SK-N-SH (cell line): ENCODE results near the gene BRS3. TPM values are rescaled to one million over a fixed set of nuclear protein-coding genes. Genes with fewer than 3 reads are reported as not detected.

Source experiments
- CTCF ChIA-PET: fragments of 300-600, 350-600 bp; formaldehyde crosslinking; extraction: SDS; loops from one replicate; lab custom pipeline; 2021; lab: Yijun Ruan, JAX
- POLR2A ChIA-PET: fragments of 350-600 bp; sonication (Branson Sonifier 250); formaldehyde crosslinking; extraction: SDS; loops from one replicate; lab custom pipeline; 2020; ENCODE audit warnings: antibody characterized with exemption, inconsistent platforms; lab: Yijun Ruan, JAX
- DNase-seq: peaks from one replicate; pipeline ENCODE4 v3.0.0; 2012
- H2AFZ ChIP-seq: fragments of 200-600 bp; sonication (generic); 2 replicates; pipeline ENCODE4 v1.8.1; 2016; ENCODE audit warnings: antibody characterized with exemption, mild to moderate bottlenecking, low read depth
- H3F3A ChIP-seq: fragments of 200-600 bp; sonication (generic); replicated peaks from 2 replicates; pipeline ENCODE3; 2016; ENCODE audit warnings: antibody characterized with exemption, mild to moderate bottlenecking; ENCODE audit not compliant: insufficient read depth
- H3K27ac ChIP-seq, 2 experiments: fragments of 200-500 bp in 1 of 2; fragments of 200-600 bp in 1 of 2; sonication (Bioruptor generic) in 1 of 2; sonication (generic), shearing (Covaris generic) in 1 of 2; 2 replicates each; pipeline versions ENCODE4 v1.5.1 to v1.6.1; 2014 to 2016; ENCODE audit warnings: low read depth in 2 of 2, inconsistent platforms in 1 of 2, low read length in 1 of 2, mild to moderate bottlenecking in 1 of 2, mixed read lengths in 1 of 2
- H3K27me3 ChIP-seq: fragments of 200-600 bp; sonication (generic), shearing (Covaris generic); 2 replicates; pipeline ENCODE4 v1.6.1; 2016; ENCODE audit warnings: mixed run types; ENCODE audit not compliant: insufficient read depth
- H3K36me3 ChIP-seq, 2 experiments: fragments of 200-500 bp in 1 of 2; fragments of 200-600 bp in 1 of 2; sonication (Bioruptor generic) in 1 of 2; sonication (generic) in 1 of 2; replicated peaks in 1 of 2; 2 replicates each; pipeline versions ENCODE3 to v1.5.1; 2014 to 2016; ENCODE audit warnings: low read length in 1 of 2, mild to moderate bottlenecking in 1 of 2; ENCODE audit not compliant: insufficient read depth in 2 of 2, control insufficient read depth in 1 of 2
- H3K4me1 ChIP-seq, 2 experiments: fragments of 200-500 bp in 1 of 2; fragments of 200-600 bp in 1 of 2; sonication (Bioruptor generic) in 1 of 2; sonication (generic), shearing (Covaris generic) in 1 of 2; 2 replicates each; pipeline versions ENCODE4 v1.5.1 to v1.6.1; 2014 to 2016; ENCODE audit warnings: low read depth in 1 of 2, low read length in 1 of 2, mixed run types in 1 of 2; ENCODE audit not compliant: insufficient read depth in 2 of 2, control insufficient read depth in 1 of 2
- H3K4me2 ChIP-seq: fragments of 200-600 bp; sonication (generic), shearing (Covaris generic); 2 replicates; pipeline ENCODE4 v1.6.1; 2017; ENCODE audit warnings: mixed run types
- H3K4me3 ChIP-seq, 2 experiments: fragments of 200-500 bp in 1 of 2; fragments of 200-600 bp in 1 of 2; sonication (Bioruptor generic) in 1 of 2; sonication (generic), shearing (Covaris generic) in 1 of 2; 2 replicates each; pipeline versions ENCODE4 v1.5.1 to v1.8.1; 2014 to 2016; ENCODE audit warnings: low read depth in 2 of 2, inconsistent platforms in 1 of 2, low read length in 1 of 2, mild to moderate bottlenecking in 1 of 2, mixed read lengths in 1 of 2, moderate library complexity in 1 of 2
- H3K79me2 ChIP-seq: fragments of 200-600 bp; sonication (generic); 2 replicates; pipeline ENCODE4 v1.8.1; 2017; ENCODE audit warnings: mild to moderate bottlenecking; ENCODE audit not compliant: insufficient read depth
- H3K9ac ChIP-seq: fragments of 200-600 bp; sonication (generic); 2 replicates; pipeline ENCODE4 v1.6.1; 2017; ENCODE audit warnings: mixed run types
- H3K9me2 ChIP-seq: fragments of 200-600 bp; sonication (generic); 2 replicates; pipeline ENCODE4 v1.6.1; 2017; ENCODE audit warnings: mixed run types
- H3K9me3 ChIP-seq: fragments of 200-600 bp; sonication (generic); 2 replicates; pipeline ENCODE4 v1.6.1; 2017; ENCODE audit warnings: mixed run types, mild to moderate bottlenecking, moderate library complexity
- H4K20me1 ChIP-seq: fragments of 200-600 bp; sonication (generic); 2 replicates; pipeline ENCODE4 v1.6.1; 2017; ENCODE audit warnings: mild to moderate bottlenecking, mixed run types; ENCODE audit not compliant: insufficient read depth
- CTCF ChIP-seq: fragments of 200-600 bp; sonication (generic); IDR thresholded peaks from 2 replicates; pipeline ENCODE4 v1.6.1; 2017; ENCODE audit warnings: antibody characterized with exemption, mild to moderate bottlenecking, moderate library complexity
- ELF1 ChIP-seq: IDR thresholded peaks from 2 replicates; pipeline ENCODE4 v1.4.0; 2012
- EP300 ChIP-seq, 2 experiments: IDR thresholded peaks; 2 replicates each; pipeline versions ENCODE4 v1.4.0 to v1.6.1; 2012; ENCODE audit warnings: borderline replicate concordance in 1 of 2, low read depth in 1 of 2, low read length in 1 of 2
- EZH2phosphoT487 ChIP-seq: fragments of 200-600 bp; sonication (generic); IDR thresholded peaks from 2 replicates; pipeline ENCODE4 v1.6.1; 2017; ENCODE audit warnings: low read depth, mixed run types, mild to moderate bottlenecking, antibody characterized with exemption, moderate library complexity, borderline replicate concordance
- FOSL2 ChIP-seq: IDR thresholded peaks from 2 replicates; pipeline ENCODE4 v1.4.0; 2012; ENCODE audit warnings: low read depth, mild to moderate bottlenecking, moderate library complexity, borderline replicate concordance
- FOXJ3 ChIP-seq: sonication (generic); formaldehyde crosslinking; IDR thresholded peaks from 2 replicates; pipeline ENCODE4 v1.5.1; 2020; ENCODE audit warnings: mild to moderate bottlenecking, missing genetic modification reagents
- FOXM1 ChIP-seq: IDR thresholded peaks from 2 replicates; pipeline ENCODE4 v1.4.0; 2012; ENCODE audit warnings: low read depth, mild to moderate bottlenecking
- GABPA ChIP-seq: IDR thresholded peaks from 2 replicates; pipeline ENCODE4 v1.4.0; 2012; ENCODE audit warnings: low read depth, mild to moderate bottlenecking
- MEF2A ChIP-seq: IDR thresholded peaks from 2 replicates; pipeline ENCODE4 v1.4.0; 2012; ENCODE audit warnings: low read depth, borderline replicate concordance
- MXI1 ChIP-seq: IDR thresholded peaks from 2 replicates; pipeline ENCODE4 v1.6.1; 2012; ENCODE audit warnings: mild to moderate bottlenecking, low read depth, low read length, improper control_type of control experiment
- NRF1 ChIP-seq: IDR thresholded peaks from 2 replicates; pipeline ENCODE4 v1.6.1; 2012; ENCODE audit warnings: low read depth, mild to moderate bottlenecking, low read length
- POLR2AphosphoS5 ChIP-seq: IDR thresholded peaks from 2 replicates; pipeline ENCODE4 v1.6.1; 2012; ENCODE audit warnings: low read depth, low read length
- RAD21 ChIP-seq: IDR thresholded peaks from 2 replicates; pipeline ENCODE4 v1.6.1; 2012; ENCODE audit warnings: mild to moderate bottlenecking, low read length
- RCOR1 ChIP-seq: fragments of 150-350 bp; IDR thresholded peaks from 2 replicates; pipeline ENCODE4 v1.6.1; 2017; ENCODE audit warnings: antibody characterized with exemption, low read length
- SMC3 ChIP-seq: IDR thresholded peaks from 2 replicates; pipeline ENCODE4 v1.6.1; 2012; ENCODE audit warnings: low read depth, low read length, improper control_type of control experiment
- TAF1 ChIP-seq: IDR thresholded peaks from 2 replicates; pipeline ENCODE4 v1.6.1; 2012; ENCODE audit warnings: low read depth, mild to moderate bottlenecking, low read length, moderate library complexity, borderline replicate concordance
- TCF12 ChIP-seq: IDR thresholded peaks from 2 replicates; pipeline ENCODE4 v1.4.0; 2012
- TEAD4 ChIP-seq: IDR thresholded peaks from 2 replicates; pipeline ENCODE4 v1.4.0; 2012; ENCODE audit warnings: mild to moderate bottlenecking, borderline replicate concordance; ENCODE audit not compliant: insufficient read depth
- YY1 ChIP-seq: IDR thresholded peaks from 2 replicates; pipeline ENCODE4 v1.4.0; 2012; ENCODE audit warnings: low read depth, mild to moderate bottlenecking
- WGBS: methylation state at CpG from one replicate; pipeline ENCODE4 v1.1.6; 2017; ENCODE audit warnings: low lambda C conversion rate; 5-methylcytosine and 5-hydroxymethylcytosine counted together
- polyA plus RNA-seq, 3 experiments: library from polyadenylated mRNA; depleted of rRNA; stranded (reverse); fragments of >200 nt; gene quantifications; 2 replicates each; pipeline ENCODE4 v1.2.3, GENCODE V29; 2012
- TF ChIP-seq, protein P1 (sequence below): IDR thresholded peaks from 2 replicates; pipeline ENCODE4; 2012

BRS3 gene
- polyA plus RNA-seq, 1 of the 3 experiments (the other 2 are of a cell fraction): not detected

GRCh38 chrX:136477026-136477425 is 10.7 kb upstream of the BRS3 start:
- Histone ChIP-seq H2AFZ (no peak overlapping the region), H3K27me3 (no peaks in the 10 kb centered on the region; the same call in 1 of the 2 replicates), H3K4me1 (no peaks in the 10 kb centered on the region), H3K27ac (no peak overlapping the region), H3K4me3 (no peak overlapping the region), H3K36me3 (no peaks in the 10 kb centered on the region), H3K9me2 (no peaks in the 10 kb centered on the region), H4K20me1 (no peaks in the 10 kb centered on the region), H3K79me2 (no peaks in the 10 kb centered on the region), H3F3A (no peaks in the 10 kb centered on the region), H3K9ac (no peak overlapping the region), H3K4me2 (no peak overlapping the region), H3K9me3 (no peaks in the 10 kb centered on the region)
- peak; percentile 5 for DNase-seq
- POLR2A ChIA-PET: no interaction called here
- CTCF ChIA-PET: interaction anchor here (1.3 kb wide), 1 partner anchor 218 kb away, joined by 4 read pairs; no protein-coding TSS in a partner anchor
- 21% methylated on average over 2 of the region's 2 CpGs for WGBS
- TF ChIP-seq EZH2phosphoT487 (no peak), FOXM1 (no peak), TAF1 (no peak), RAD21 (no peak), FOXJ3 (CRISPR knock-in tag) (no peak), TCF12 (no peak), SMC3 (no peak), ELF1 (no peak), RCOR1 (no peak), CTCF (no peak; the same call in 1 of the 2 replicates)

DNA sequence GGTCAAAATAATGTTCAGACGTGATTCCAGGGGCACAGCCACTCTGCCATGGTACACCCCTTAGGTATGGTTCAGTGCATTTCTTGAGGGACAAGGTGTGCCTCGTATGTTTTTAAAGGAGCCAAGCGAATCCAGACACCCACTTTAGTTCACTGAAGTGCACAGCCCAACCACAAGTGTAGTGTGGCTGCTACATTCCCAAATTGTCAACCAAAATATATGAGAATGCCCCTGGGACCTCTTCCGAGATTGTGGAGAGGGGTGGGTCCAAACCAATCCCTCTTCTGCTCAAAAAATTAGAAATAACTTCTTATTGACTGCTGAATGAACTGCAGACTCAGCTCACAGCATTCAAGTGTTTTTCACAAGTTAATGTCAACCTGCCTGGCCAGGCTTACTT is 7.4 kb upstream of the BRS3 start:
- 0 out of 2 replicates have a peak, but pooled peaks cover 3% of the 10 kb centered on the region for H3K27me3 ChIP-seq
- no peak for DNase-seq

More for the DNA sequence above, 7.4 kb upstream of the BRS3 start:
- ChIA-PET POLR2A (no interaction called here), CTCF (interaction anchor here (1.0 kb wide), 1 partner anchor 452 kb away, joined by 3 read pairs; no protein-coding TSS in a partner anchor)
- WGBS: 12% methylated on average over 4 of the region's 4 CpGs
- Histone ChIP-seq H3K4me3 (no peak overlapping the region), H2AFZ (no peak overlapping the region), H3K4me2 (no peak overlapping the region), H3K79me2 (no peaks in the 10 kb centered on the region), H3K27ac (no peak overlapping the region), H3K9me3 (no peaks in the 10 kb centered on the region), H3K36me3 (no peaks in the 10 kb centered on the region), H3F3A (no peaks in the 10 kb centered on the region), H3K9me2 (no peaks in the 10 kb centered on the region), H4K20me1 (no peaks in the 10 kb centered on the region), H3K9ac (no peak overlapping the region), H3K4me1 (no peaks in the 10 kb centered on the region)
- TF ChIP-seq, protein P1, sequence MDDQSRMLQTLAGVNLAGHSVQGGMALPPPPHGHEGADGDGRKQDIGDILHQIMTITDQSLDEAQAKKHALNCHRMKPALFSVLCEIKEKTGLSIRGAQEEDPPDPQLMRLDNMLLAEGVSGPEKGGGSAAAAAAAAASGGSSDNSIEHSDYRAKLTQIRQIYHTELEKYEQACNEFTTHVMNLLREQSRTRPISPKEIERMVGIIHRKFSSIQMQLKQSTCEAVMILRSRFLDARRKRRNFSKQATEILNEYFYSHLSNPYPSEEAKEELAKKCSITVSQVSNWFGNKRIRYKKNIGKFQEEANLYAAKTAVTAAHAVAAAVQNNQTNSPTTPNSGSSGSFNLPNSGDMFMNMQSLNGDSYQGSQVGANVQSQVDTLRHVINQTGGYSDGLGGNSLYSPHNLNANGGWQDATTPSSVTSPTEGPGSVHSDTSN: no peak
- TF ChIP-seq NRF1 (no peak), TAF1 (no peak), FOXJ3 (CRISPR knock-in tag) (no peak), TCF12 (no peak), YY1 (no peak), SMC3 (no peak), CTCF (no peak), MXI1 (no peak), EP300 (IDR thresholded peaks at IDR 0.05; ENCODE audit: borderline replicate concordance in 1 of 2, low read depth in 1 of 2, low read length in 1 of 2) (no peak), GABPA (no peak), TEAD4 (no peak), FOSL2 (no peak), ELF1 (no peak), MEF2A (no peak), POLR2AphosphoS5 (no peak)
